MCF 10A (cell line): ENCODE results near the gene CENPX. TPM values are rescaled to one million over a fixed set of nuclear protein-coding genes. Genes with fewer than 3 reads are reported as not detected.

ENCODE experiments used
- BruUV-seq: library from RNA; stranded (reverse); fragments of 400-500 nt; replicated peaks from 2 replicates; lab custom pipeline; 2021; lab: Mats Ljungman, UMichigan
- CTCF ChIA-PET: fragments of 300-600 bp; sonication (Branson Sonifier 250); formaldehyde crosslinking; extraction: SDS; loops from one replicate; lab custom pipeline; 2021; ENCODE audit warnings: antibody characterized with exemption, inconsistent platforms; lab: Yijun Ruan, JAX
- POLR2A ChIA-PET: fragments of 300-600, 350-650 bp; sonication (Branson Sonifier 250); formaldehyde crosslinking; extraction: SDS; loops from one replicate; lab custom pipeline; 2020; ENCODE audit warnings: antibody characterized with exemption, inconsistent platforms; lab: Yijun Ruan, JAX
- DNase-seq: peaks from one replicate; pipeline ENCODE4 v3.0.0-alpha.2; 2018; ENCODE audit not compliant: unreplicated experiment
- H3K27ac Mint-ChIP-seq: one replicate; pipeline ENCODE4 v1.8.0; 2022; ENCODE audit warnings: mild to moderate bottlenecking, low read depth, mixed read lengths; ENCODE audit not compliant: unreplicated experiment
- H3K27me3 Mint-ChIP-seq: one replicate; pipeline ENCODE4 v1.8.0; 2022; ENCODE audit warnings: mixed read lengths; ENCODE audit not compliant: insufficient read depth, unreplicated experiment
- H3K36me3 Mint-ChIP-seq: one replicate; pipeline ENCODE4 v1.8.0; 2022; ENCODE audit warnings: mild to moderate bottlenecking, moderate library complexity, mixed read lengths; ENCODE audit not compliant: insufficient read depth, unreplicated experiment
- H3K4me1 Mint-ChIP-seq: one replicate; pipeline ENCODE4 v1.8.0; 2022; ENCODE audit warnings: mixed read lengths; ENCODE audit not compliant: insufficient read depth, unreplicated experiment
- H3K4me3 Mint-ChIP-seq: one replicate; pipeline ENCODE4 v1.8.0; 2022; ENCODE audit warnings: mild to moderate bottlenecking, moderate library complexity, mixed read lengths; ENCODE audit not compliant: unreplicated experiment
- H3K9me3 Mint-ChIP-seq: one replicate; pipeline ENCODE4 v1.8.0; 2022; ENCODE audit warnings: mixed read lengths; ENCODE audit not compliant: unreplicated experiment
- CTCF ChIP-seq: fragments of 200-600 bp; IDR thresholded peaks from one replicate; pipeline ENCODE4 v1.8.0; 2022; ENCODE audit warnings: antibody characterized with exemption, mild to moderate bottlenecking; ENCODE audit not compliant: unreplicated experiment
- intact Hi-C: fragments of 100-400 bp; cut with micrococcal nuclease; formaldehyde crosslinking; loops from 2 replicates; pipeline ENCODE4 v1.14.1; 2022
- total RNA-seq: library from RNA; stranded (reverse); gene quantifications from 2 replicates; pipeline ENCODE4 v1.2.3, GENCODE V29; 2022

The CENPX gene
- total RNA-seq, 1 experiment from 2014 or later = 35.6 TPM

- peaks cover 5% of the 10 kb centered on the region for H3K36me3 Mint-ChIP-seq
- no peak for TF ChIP-seq CTCF
- intact Hi-C loops = no loop called here
- H3K27me3 Mint-ChIP-seq = no peaks in the 10 kb centered on the region
- H3K4me1 Mint-ChIP-seq = no peaks in the 10 kb centered on the region
- ChIA-PET CTCF (no interaction called here), POLR2A (no interaction called here)
- no peak overlapping the region for H3K27ac Mint-ChIP-seq
- BruUV-seq = no TSS peak
- no peak overlapping the region for H3K4me3 Mint-ChIP-seq
- DNase-seq = no peak
- H3K9me3 Mint-ChIP-seq = no peaks in the 10 kb centered on the region
Observed at GRCh38 chr17:81999976-82000802, 22.5 kb downstream of the CENPX start.

GRCh38 chr17:81999587-81999975 lies 23.1 kb downstream of the CENPX start:
- ChIA-PET CTCF (no interaction called here), POLR2A (interaction anchor here (0.9 kb wide), 1 partner anchor 19 kb away, joined by 3 read pairs; no protein-coding TSS in a partner anchor)
- no peaks in the 10 kb centered on the region for H3K9me3 Mint-ChIP-seq
- intact Hi-C loops = no loop called here
- H3K4me1 Mint-ChIP-seq = no peaks in the 10 kb centered on the region
- H3K4me3 Mint-ChIP-seq = no peak overlapping the region
- BruUV-seq = no TSS peak
- H3K36me3 Mint-ChIP-seq = peaks cover 5% of the 10 kb centered on the region
- no peak for DNase-seq
- TF ChIP-seq CTCF = no peak
- H3K27ac Mint-ChIP-seq = no peak overlapping the region
- no peaks in the 10 kb centered on the region for H3K27me3 Mint-ChIP-seq

- ChIA-PET CTCF (no interaction called here), POLR2A (interaction anchor here (0.9 kb wide), 1 partner anchor 18 kb away, joined by 3 read pairs; no protein-coding TSS in a partner anchor)
- no peak for DNase-seq
- no peak overlapping the region for H3K27ac Mint-ChIP-seq
- H3K27me3 Mint-ChIP-seq = no peaks in the 10 kb centered on the region
- peaks cover 5% of the 10 kb centered on the region for H3K36me3 Mint-ChIP-seq
- no peak for TF ChIP-seq CTCF
- H3K4me1 Mint-ChIP-seq = no peaks in the 10 kb centered on the region
- H3K4me3 Mint-ChIP-seq = no peak overlapping the region
- intact Hi-C loops = no loop called here
- no TSS peak for BruUV-seq
- H3K9me3 Mint-ChIP-seq = no peaks in the 10 kb centered on the region
Observed at GRCh38 chr17:81998691-81999438, 23.8 kb downstream of the CENPX start.

GRCh38 chr17:81998212-81998611 lies 24.5 kb downstream of the CENPX start:
- Mint-ChIP-seq H3K4me1 (no peaks in the 10 kb centered on the region), H3K27ac (no peak overlapping the region), H3K9me3 (no peaks in the 10 kb centered on the region), H3K27me3 (no peaks in the 10 kb centered on the region), H3K36me3 (peaks cover 5% of the 10 kb centered on the region), H3K4me3 (no peak overlapping the region)
- intact Hi-C loops = no loop called here
- ChIA-PET CTCF (no interaction called here), POLR2A (no interaction called here)
- BruUV-seq = no TSS peak
- no peak for TF ChIP-seq CTCF
- DNase-seq = no peak
